Retina (tissue), 1 donor: ENCODE results near the gene PPP2R2C.

Experiments used
- DNase-seq: peaks from one replicate; pipeline ENCODE4 v3.0.0-alpha.2; 2016

PPP2R2C gene

GRCh38 chr4:6299875-6300274, 172.5 kb downstream of the PPP2R2C start:
- no peak for DNase-seq

GRCh38 chr4:6298852-6299251, 173.6 kb downstream of the PPP2R2C start:
- no peak for DNase-seq

GRCh38 chr4:6298035-6298434, 174.4 kb downstream of the PPP2R2C start:
- DNase-seq = no peak

- no peak for DNase-seq
Observed at GRCh38 chr4:6297266-6297815, 175.1 kb downstream of the PPP2R2C start.

GRCh38 chr4:6296026-6296425, 176.4 kb downstream of the PPP2R2C start:
- no peak for DNase-seq

GRCh38 chr4:6295495-6295894, 176.9 kb downstream of the PPP2R2C start:
- no peak for DNase-seq

- DNase-seq = no peak
Observed at GRCh38 chr4:6294705-6295421, 177.6 kb downstream of the PPP2R2C start.

GRCh38 chr4:6293661-6294060, 178.8 kb downstream of the PPP2R2C start:
- DNase-seq = no peak

GRCh38 chr4:6293097-6293445, 179.3 kb downstream of the PPP2R2C start:
- DNase-seq = no peak

GRCh38 chr4:6292376-6293096, 179.9 kb downstream of the PPP2R2C start:
- DNase-seq = no peak

- no peak for DNase-seq
Observed at GRCh38 chr4:6291784-6292297, 180.6 kb downstream of the PPP2R2C start.

GRCh38 chr4:6290769-6291547, 181.5 kb downstream of the PPP2R2C start:
- DNase-seq = no peak

GRCh38 chr4:6290256-6290655, 182.2 kb downstream of the PPP2R2C start:
- no peak for DNase-seq

- DNase-seq = no peak
Observed at GRCh38 chr4:6288871-6289270, 183.5 kb downstream of the PPP2R2C start.

GRCh38 chr4:6288342-6288741, 184.1 kb downstream of the PPP2R2C start:
- DNase-seq = no peak

GRCh38 chr4:6287017-6287788, 185.2 kb downstream of the PPP2R2C start:
- DNase-seq = no peak

- DNase-seq = no peak
Observed at GRCh38 chr4:6283282-6283681, 189.1 kb downstream of the PPP2R2C start.

GRCh38 chr4:6282314-6282771, 190.1 kb downstream of the PPP2R2C start:
- DNase-seq = no peak

- DNase-seq = no peak
Observed at GRCh38 chr4:6281436-6282313, 190.7 kb downstream of the PPP2R2C start.

GRCh38 chr4:6280365-6280996, 191.9 kb downstream of the PPP2R2C start:
- no peak for DNase-seq
